K562 (cell line): ENCODE measurements around the gene SMIM41. TPM values are rescaled to one million over a fixed set of nuclear protein-coding genes. Genes with fewer than 3 reads are reported as not detected.

ENCODE experiments used
- ATAC-seq: fragments of 200-7000 bp; cut with Tn5 transposase; 3 replicates; pipeline ENCODE4 v1.9.1; 2020; ENCODE audit warnings: moderate library complexity
- BruUV-seq: library from RNA; stranded (reverse); fragments of 400-500 nt; replicated peaks from 2 replicates; lab custom pipeline; 2021; lab: Mats Ljungman, UMichigan
- CTCF ChIA-PET: fragments of 300-600 bp; formaldehyde crosslinking; extraction: SDS; loops from one replicate; lab custom pipeline; 2021; ENCODE audit warnings: low intra/inter-chr PET ratio; lab: Yijun Ruan, JAX
- POLR2A ChIA-PET: fragments of 300-600, 350-650 bp; sonication (Branson Sonifier 250); formaldehyde crosslinking; extraction: SDS; loops from one replicate; lab custom pipeline; 2021; ENCODE audit warnings: antibody characterized with exemption, inconsistent platforms; lab: Yijun Ruan, JAX
- DNase-seq, 4 experiments: peaks; one replicate each; pipeline versions ENCODE4 v3.0.0 to v3.0.0-alpha.2; 2011 to 2018; ENCODE audit warnings: low spot score in 3 of 4, mixed read lengths in 3 of 4; ENCODE audit errors: extremely low read depth in 1 of 4
- FAIRE-seq: peaks from 2 replicates; lab custom pipeline; 2011; peaks lifted over from hg19 to GRCh38; lab: Jason Lieb, UNC
- H2AFZ ChIP-seq: 2 replicates; pipeline ENCODE4 v1.6.0; 2011; ENCODE audit warnings: low read depth, low read length, control low read depth, inconsistent platforms
- H3K27ac ChIP-seq: fragments of 200-600 bp; 3 replicates; pipeline ENCODE4 v1.8.0; 2011; ENCODE audit warnings: low read depth, mild to moderate bottlenecking, control low read depth, inconsistent platforms, low read length, moderate library complexity, mixed read lengths; ENCODE audit errors: extremely low read depth
- H3K27me3 ChIP-seq, 2 experiments: fragments of 300-600 bp in 1 of 2; 2 replicates in 1 of 2; 3 replicates in 1 of 2; pipeline versions ENCODE4 v1.6.0 to v1.8.0; 2011; ENCODE audit warnings: inconsistent platforms in 2 of 2, low read length in 2 of 2, mild to moderate bottlenecking in 1 of 2, mixed read lengths in 1 of 2, moderate library complexity in 1 of 2; ENCODE audit not compliant: control insufficient read depth in 2 of 2, insufficient read depth in 2 of 2
- H3K36me3 ChIP-seq: fragments of 300-600 bp; 3 replicates; pipeline ENCODE4 v1.8.0; 2011; ENCODE audit warnings: mild to moderate bottlenecking, low read length, inconsistent platforms; ENCODE audit not compliant: control insufficient read depth, insufficient read depth
- H3K4me1 ChIP-seq, 2 experiments: fragments of 200-600 bp in 1 of 2; replicated peaks in 1 of 2; 2 replicates in 1 of 2; 3 replicates in 1 of 2; pipeline versions ENCODE4 v1.5.1 to v1.8.0; 2011; ENCODE audit warnings: inconsistent platforms in 2 of 2, low read length in 2 of 2, mild to moderate bottlenecking in 1 of 2, mixed read lengths in 1 of 2, moderate library complexity in 1 of 2; ENCODE audit not compliant: control insufficient read depth in 2 of 2, insufficient read depth in 2 of 2
- H3K4me2 ChIP-seq: 2 replicates; pipeline ENCODE4 v1.6.1; 2011; ENCODE audit warnings: low read length, control low read depth, inconsistent platforms, mixed read lengths; ENCODE audit not compliant: insufficient read depth
- H3K4me3 ChIP-seq: fragments of 200-600 bp; sonication (generic), shearing (Covaris generic); 2 replicates; pipeline ENCODE4 v1.5.1; 2016; ENCODE audit warnings: control low read depth, inconsistent platforms
- H3K79me2 ChIP-seq: fragments of 200-600 bp; 3 replicates; pipeline ENCODE4 v1.8.0; 2011; ENCODE audit warnings: low read length, inconsistent platforms; ENCODE audit not compliant: control insufficient read depth, insufficient read depth
- H3K9ac ChIP-seq, 2 experiments: 2 replicates each; pipeline versions ENCODE4 v1.6.0 to v1.6.1; 2011; ENCODE audit warnings: low read depth in 2 of 2, low read length in 2 of 2, control low read depth in 1 of 2, inconsistent platforms in 1 of 2, mild to moderate bottlenecking in 1 of 2, mixed read lengths in 1 of 2; ENCODE audit not compliant: insufficient read depth in 1 of 2
- H3K9me1 ChIP-seq: one replicate; pipeline ENCODE4 v1.6.0; 2011; ENCODE audit warnings: inconsistent platforms, mild to moderate bottlenecking, low read length, moderate library complexity; ENCODE audit not compliant: control insufficient read depth, insufficient read depth
- H3K9me3 ChIP-seq: replicated peaks from 2 replicates; pipeline ENCODE4 v1.5.1; 2011; ENCODE audit warnings: low read depth, low read length, inconsistent platforms; ENCODE audit not compliant: control insufficient read depth, insufficient read depth
- H4K20me1 ChIP-seq: replicated peaks from 2 replicates; pipeline ENCODE4 v1.6.1; 2011; ENCODE audit warnings: low read length, inconsistent platforms, mixed read lengths; ENCODE audit not compliant: control insufficient read depth, insufficient read depth
- ARNT ChIP-seq, 2 experiments: fragments of 450-650 bp; IDR thresholded peaks; 2 replicates each; pipeline ENCODE4 v1.6.1; 2016; ENCODE audit warnings: mild to moderate bottlenecking in 1 of 2
- NCOA4 ChIP-seq: fragments of 450-650 bp; IDR thresholded peaks from 2 replicates; pipeline ENCODE4 v1.6.1; 2018; ENCODE audit warnings: mild to moderate bottlenecking; ENCODE audit not compliant: partially characterized antibody
- NR2C1 ChIP-seq, 2 experiments: fragments of 450-650 bp; IDR thresholded peaks; 2 replicates each; pipeline ENCODE4 v1.6.1; 2017; ENCODE audit warnings: mild to moderate bottlenecking in 2 of 2, antibody characterized with exemption in 1 of 2, inconsistent platforms in 1 of 2, missing compliant biosample characterization in 1 of 2, missing genetic modification characterization in 1 of 2
- NRF1 ChIP-seq, 2 experiments: fragments of 450-650 bp; IDR thresholded peaks in 1 of 2; conservative IDR thresholded peaks in 1 of 2; 2 replicates each; pipeline ENCODE4 v1.6.1; 2014; ENCODE audit warnings: mild to moderate bottlenecking in 2 of 2
- RBFOX2 ChIP-seq: fragments of 200-400 bp; formaldehyde crosslinking; IDR thresholded peaks from 2 replicates; pipeline ENCODE4 v1.6.1; 2017; ENCODE audit warnings: low read depth, mild to moderate bottlenecking, low read length, moderate library complexity
- SMARCB1 ChIP-seq: IDR thresholded peaks from 2 replicates; pipeline ENCODE4 v1.6.1; 2011; ENCODE audit warnings: improper control_type of control experiment, low read depth; ENCODE audit not compliant: insufficient read length
- SPI1 ChIP-seq: IDR thresholded peaks from 2 replicates; pipeline ENCODE4 v1.6.1; 2011; ENCODE audit warnings: low read depth, low read length, control low read depth, borderline replicate concordance
- SREBF1 ChIP-seq: fragments of 150-350 bp; IDR thresholded peaks from 2 replicates; pipeline ENCODE4 v1.6.1; 2014; ENCODE audit warnings: antibody characterized with exemption, low read depth, low read length, borderline replicate concordance
- ZBED1 ChIP-seq: IDR thresholded peaks from 2 replicates; pipeline ENCODE4 v1.6.1; 2014
- ZC3H4 ChIP-seq: sonication (generic); formaldehyde crosslinking; IDR thresholded peaks from 2 replicates; pipeline ENCODE4 v1.9.0; 2021; ENCODE audit warnings: missing genetic modification reagents, borderline replicate concordance
- WGBS: fragments of 100-300 bp; shearing (Covaris generic); methylation state at CpG from one replicate; pipeline ENCODE4 v1.1.6; 2016; ENCODE audit warnings: low coverage, mixed read lengths; ENCODE audit not compliant: insufficient coverage; ENCODE audit errors: missing lambda C conversion rate; 5-methylcytosine and 5-hydroxymethylcytosine counted together
- in situ Hi-C: fragments of 300-500 bp; cut with MboI; formaldehyde crosslinking; loops from 4 replicates; pipeline ENCODE4 v1.15.0; 2018; ENCODE audit warnings: inconsistent platforms, mixed read lengths
- intact Hi-C: fragments of 100-400 bp; cut with micrococcal nuclease; formaldehyde crosslinking; loops from 2 replicates; pipeline ENCODE4 v1.14.2; 2022
- polyA plus RNA-seq, 8 experiments: library from polyadenylated mRNA; depleted of rRNA in 4 of 8; stranded (reverse) in 5 of 8; unstranded in 3 of 8; fragments of >200 nt; fragmentation: Nextera tagmentation in 2 of 8; fragmentation: Illumina TruSeq in 1 of 8; extraction: Ambion mirVana in 2 of 8; extraction: Trizol in 1 of 8; gene quantifications; 2 replicates each; pipeline versions ENCODE4 v1.2.1 to v1.2.3, GENCODE V29; 2011 to 2014; ENCODE audit warnings: inconsistent platforms in 1 of 8, missing spikeins in 1 of 8
- total RNA-seq, 7 experiments: library from RNA; depleted of rRNA in 6 of 7; stranded (reverse); fragments of >200 nt in 6 of 7; fragmentation: Illumina TruSeq in 2 of 7; extraction: Trizol in 2 of 7; gene quantifications; 2 replicates each; pipeline versions ENCODE4 v1.2.1 to v1.2.3, GENCODE V29; 2011 to 2021; ENCODE audit warnings: low replicate concordance in 1 of 7
- TF ChIP-seq, protein P1 (sequence below): fragments of 450-650 bp; IDR thresholded peaks from 2 replicates; pipeline ENCODE4 v1.6.1; 2017; ENCODE audit warnings: mild to moderate bottlenecking, moderate library complexity
- TF ChIP-seq, protein P2 (sequence below): fragments of 450-650 bp; conservative IDR thresholded peaks from 2 replicates; pipeline ENCODE4 v1.6.1; 2016; ENCODE audit warnings: missing genetic modification characterization, low read depth, mild to moderate bottlenecking, missing compliant biosample characterization, moderate library complexity

The SMIM41 gene
- total and polyA plus RNA-seq, 9 of the 15 experiments (the other 6 are each of a cell fraction or from before 2014, with no cell fraction given), result not detected

DNA sequence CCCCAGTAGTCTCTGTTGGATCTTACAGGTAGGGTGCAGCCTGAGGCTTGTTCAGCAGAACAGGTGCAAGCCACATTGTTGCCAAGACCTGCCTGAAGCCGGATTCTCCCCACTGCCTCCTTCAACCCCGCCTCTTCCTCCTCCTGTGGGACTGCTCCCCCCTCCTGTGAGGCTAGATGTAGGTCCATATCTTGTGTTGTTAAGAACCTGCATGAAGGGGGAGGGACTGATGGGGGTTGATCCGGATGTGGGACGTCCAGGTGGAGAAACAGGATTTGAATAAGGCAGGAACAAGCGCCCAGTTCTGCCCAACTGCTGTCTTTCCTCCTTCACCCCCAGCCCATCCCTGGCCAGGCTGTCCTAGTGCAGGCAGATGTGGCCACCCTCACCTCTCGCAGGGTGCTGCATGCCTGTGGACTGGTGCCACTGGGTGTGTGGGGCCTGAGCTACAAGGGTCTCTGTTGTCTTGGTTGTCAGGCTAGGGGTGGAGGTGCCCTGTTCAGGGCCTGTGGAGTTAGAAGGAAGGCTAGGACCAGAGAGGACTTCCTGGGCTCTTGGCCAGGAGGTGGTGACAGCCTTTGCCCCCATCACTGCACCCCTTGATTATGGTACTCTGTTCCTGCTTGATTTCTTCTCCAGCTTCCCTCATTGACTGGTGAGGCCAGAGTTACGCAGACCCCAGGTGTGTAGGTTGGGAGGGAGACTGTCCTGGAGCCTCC lies 26.9 kb upstream of the SMIM41 start (continued):
- TF ChIP-seq, protein P1, sequence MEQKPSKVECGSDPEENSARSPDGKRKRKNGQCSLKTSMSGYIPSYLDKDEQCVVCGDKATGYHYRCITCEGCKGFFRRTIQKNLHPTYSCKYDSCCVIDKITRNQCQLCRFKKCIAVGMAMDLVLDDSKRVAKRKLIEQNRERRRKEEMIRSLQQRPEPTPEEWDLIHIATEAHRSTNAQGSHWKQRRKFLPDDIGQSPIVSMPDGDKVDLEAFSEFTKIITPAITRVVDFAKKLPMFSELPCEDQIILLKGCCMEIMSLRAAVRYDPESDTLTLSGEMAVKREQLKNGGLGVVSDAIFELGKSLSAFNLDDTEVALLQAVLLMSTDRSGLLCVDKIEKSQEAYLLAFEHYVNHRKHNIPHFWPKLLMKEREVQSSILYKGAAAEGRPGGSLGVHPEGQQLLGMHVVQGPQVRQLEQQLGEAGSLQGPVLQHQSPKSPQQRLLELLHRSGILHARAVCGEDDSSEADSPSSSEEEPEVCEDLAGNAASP, result no peak
- no peak for TF ChIP-seq NCOA4
- no peak for TF ChIP-seq ZBED1
- 0 out of 2 replicates have a peak, but pooled peaks have one; percentile 34 for TF ChIP-seq RBFOX2

DNA sequence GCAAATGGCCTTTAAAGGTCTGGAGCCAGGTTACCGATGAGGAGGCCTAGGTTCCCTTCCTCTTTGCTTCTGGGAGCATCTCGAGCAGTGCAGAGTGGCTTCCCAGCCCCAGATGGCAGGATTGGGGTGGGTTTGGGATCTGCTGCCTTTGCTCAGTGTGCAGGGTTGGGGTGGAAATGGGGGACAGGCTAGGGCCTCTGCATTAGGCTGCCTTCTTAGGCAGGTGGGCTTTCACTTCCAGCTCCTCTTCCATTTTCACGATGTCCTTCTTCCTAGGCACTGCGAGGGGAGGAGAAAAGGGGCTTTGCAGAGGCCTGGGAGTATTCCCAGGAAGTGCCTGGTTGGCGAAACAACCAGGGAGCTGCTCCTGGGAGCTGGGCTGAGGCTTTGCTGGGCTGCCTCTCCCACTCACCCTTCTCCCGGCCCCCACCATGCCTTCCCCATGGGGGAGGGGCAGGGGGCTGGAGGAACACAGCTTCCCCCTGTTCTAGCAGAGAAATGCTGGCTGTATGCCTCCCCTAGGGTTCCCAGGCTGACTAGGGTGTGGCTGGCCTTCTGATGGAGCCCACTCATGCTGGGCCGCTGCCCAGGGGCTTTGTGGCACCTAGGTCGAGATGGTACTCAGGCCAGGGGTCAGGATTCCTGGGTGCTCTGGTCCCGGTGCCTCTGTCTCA lies 25.8 kb upstream of the SMIM41 start:
- FAIRE-seq (no peak), ATAC-seq (no peak), DNase-seq (no peak)
- H3K9me3 ChIP-seq, result no peaks in the 10 kb centered on the region
- H4K20me1 ChIP-seq, result peaks cover 6% of the 10 kb centered on the region; the same call in 1 of the 2 replicates
- TF ChIP-seq ARNT (IDR thresholded peaks at IDR 0.05), result no peak
- TF ChIP-seq, protein P2, sequence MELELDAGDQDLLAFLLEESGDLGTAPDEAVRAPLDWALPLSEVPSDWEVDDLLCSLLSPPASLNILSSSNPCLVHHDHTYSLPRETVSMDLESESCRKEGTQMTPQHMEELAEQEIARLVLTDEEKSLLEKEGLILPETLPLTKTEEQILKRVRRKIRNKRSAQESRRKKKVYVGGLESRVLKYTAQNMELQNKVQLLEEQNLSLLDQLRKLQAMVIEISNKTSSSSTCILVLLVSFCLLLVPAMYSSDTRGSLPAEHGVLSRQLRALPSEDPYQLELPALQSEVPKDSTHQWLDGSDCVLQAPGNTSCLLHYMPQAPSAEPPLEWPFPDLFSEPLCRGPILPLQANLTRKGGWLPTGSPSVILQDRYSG (tag), result no peak
- TF ChIP-seq SPI1, result no peak
- TF ChIP-seq SMARCB1, result no peak
- TF ChIP-seq SREBF1, result no peak
- no peak for TF ChIP-seq NRF1 (conservative IDR thresholded peaks at IDR 0.05 in 1 of 2, IDR thresholded peaks at IDR 0.05 in 1 of 2)
- TF ChIP-seq ZC3H4 (CRISPR knock-in tag), result no peak
- no peak for TF ChIP-seq NR2C1 (IDR thresholded peaks at IDR 0.05)
- no peak for TF ChIP-seq NR2C1 (tag; IDR thresholded peaks at IDR 0.05)
- in situ Hi-C loops, result no loop called here
- H3K79me2 ChIP-seq, result no peaks in the 10 kb centered on the region
- H3K9ac ChIP-seq, result peak overlapping the region in 1 of 2 experiments; percentile 61; a peak in 2 of 4 replicates
- no peaks in the 10 kb centered on the region for H3K9me1 ChIP-seq
- H3K4me1 ChIP-seq, result peaks cover 20 to 42% of the 10 kb centered on the region in 2 experiments
- BruUV-seq, result no TSS peak
- WGBS, result 33% methylated on average over 9 of the region's 9 CpGs
- ChIA-PET POLR2A (interaction anchor here (0.6 to 0.9 kb wide), 3 partner anchors 9 to 1230 kb away, joined by 3 to 4 read pairs (median 3); no protein-coding TSS in a partner anchor), CTCF (no interaction called here)
- intact Hi-C loops, result no loop called here
- H3K4me2 ChIP-seq, result no peak overlapping the region
- no peaks in the 10 kb centered on the region for H3K36me3 ChIP-seq
- H3K27ac ChIP-seq, result no peak overlapping the region
- H3K4me3 ChIP-seq, result no peak overlapping the region
- no peak overlapping the region for H2AFZ ChIP-seq
- peaks cover 0 to 16% of the 10 kb centered on the region in 2 experiments; a peak in 3 of 5 replicates for H3K27me3 ChIP-seq
